ENCODE results near the gene DPEP2. TPM values are rescaled to one million over a fixed set of nuclear protein-coding genes. Genes with fewer than 3 reads are reported as not detected.
A peak's percentile ranks its signal among the peaks of the same experiment; 100 is the strongest.

Gene DPEP2
- total and polyA plus RNA-seq, 2 of the 13 experiments (the other 11 are each of a cell fraction or from before 2014, with no cell fraction given) = 0.18 TPM; not detected in 1

DNA sequence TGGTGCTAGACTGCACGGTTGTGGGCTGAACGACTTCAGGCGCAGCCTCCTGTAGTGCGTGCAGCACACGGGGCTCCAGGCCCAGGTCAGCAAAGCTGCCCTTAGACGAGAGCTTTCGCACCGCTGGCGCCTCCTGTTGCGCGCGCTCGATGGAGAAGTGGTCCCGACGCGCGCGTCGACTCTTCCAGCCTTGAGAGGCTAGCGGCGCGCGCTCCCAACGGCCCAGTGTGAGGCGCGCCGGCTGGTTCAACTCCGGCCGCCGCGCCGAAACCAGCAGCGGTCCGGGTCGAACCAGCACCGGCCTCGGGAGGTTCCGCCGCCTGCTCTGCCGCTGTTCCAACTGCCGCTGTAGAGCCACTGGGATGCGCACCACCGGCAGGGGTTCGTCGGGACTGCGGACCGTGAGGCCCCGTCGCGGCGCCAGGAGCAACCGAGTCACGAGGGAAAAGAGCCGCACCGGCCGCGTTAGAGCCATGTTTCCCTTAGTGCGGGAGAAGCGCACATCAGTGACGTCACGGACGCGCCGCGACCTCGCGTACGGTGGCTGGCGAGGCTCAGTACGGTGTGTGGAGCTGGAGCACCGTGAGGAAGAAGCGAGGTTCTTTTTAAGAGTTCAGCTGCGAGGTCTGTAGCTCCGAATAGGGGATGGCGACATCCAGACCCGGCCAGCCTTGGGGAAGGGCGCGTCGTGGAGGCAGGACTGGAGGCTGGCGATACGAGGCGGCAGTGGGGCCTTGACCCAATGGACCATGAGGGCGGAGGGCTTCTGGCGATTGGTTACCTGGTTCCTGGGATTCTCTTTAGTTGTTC, 23.6 kb upstream of the DPEP2 start, which contains the start of the genes DDX28 and DUS2 (continued):
- TF ChIP-seq KIAA2018 (CRISPR knock-in tag; IDR thresholded peaks at IDR 0.05; ENCODE audit: borderline replicate concordance) = no peak
- TF ChIP-seq LCORL (IDR thresholded peaks at IDR 0.05) = no peak
- peak; percentile 81 for TF ChIP-seq LCORL (CRISPR knock-in tag; IDR thresholded peaks at IDR 0.05)
- TF ChIP-seq THAP7 (CRISPR knock-in tag; IDR thresholded peaks at IDR 0.05) = peak; percentile 97; the same call in 1 of the 2 replicates
- peak; percentile 92 for TF ChIP-seq ZNF34 (CRISPR knock-in tag; IDR thresholded peaks at IDR 0.05; ENCODE audit: borderline replicate concordance)
- TF ChIP-seq ZNF557 (CRISPR knock-in tag; IDR thresholded peaks at IDR 0.05) = no peak
- no peak for TF ChIP-seq ZNF10 (CRISPR knock-in tag; IDR thresholded peaks at IDR 0.05; ENCODE audit: borderline replicate concordance, low read depth)
- TF ChIP-seq GABPA (IDR thresholded peaks at IDR 0.05; ENCODE audit: low read depth, low read length) = no peak
- 0 out of 2 replicates have a peak, but pooled peaks have one; percentile 40 for TF ChIP-seq GABPA (CRISPR knock-in tag; IDR thresholded peaks at IDR 0.05; ENCODE audit: low read depth)
- TF ChIP-seq, protein P1, sequence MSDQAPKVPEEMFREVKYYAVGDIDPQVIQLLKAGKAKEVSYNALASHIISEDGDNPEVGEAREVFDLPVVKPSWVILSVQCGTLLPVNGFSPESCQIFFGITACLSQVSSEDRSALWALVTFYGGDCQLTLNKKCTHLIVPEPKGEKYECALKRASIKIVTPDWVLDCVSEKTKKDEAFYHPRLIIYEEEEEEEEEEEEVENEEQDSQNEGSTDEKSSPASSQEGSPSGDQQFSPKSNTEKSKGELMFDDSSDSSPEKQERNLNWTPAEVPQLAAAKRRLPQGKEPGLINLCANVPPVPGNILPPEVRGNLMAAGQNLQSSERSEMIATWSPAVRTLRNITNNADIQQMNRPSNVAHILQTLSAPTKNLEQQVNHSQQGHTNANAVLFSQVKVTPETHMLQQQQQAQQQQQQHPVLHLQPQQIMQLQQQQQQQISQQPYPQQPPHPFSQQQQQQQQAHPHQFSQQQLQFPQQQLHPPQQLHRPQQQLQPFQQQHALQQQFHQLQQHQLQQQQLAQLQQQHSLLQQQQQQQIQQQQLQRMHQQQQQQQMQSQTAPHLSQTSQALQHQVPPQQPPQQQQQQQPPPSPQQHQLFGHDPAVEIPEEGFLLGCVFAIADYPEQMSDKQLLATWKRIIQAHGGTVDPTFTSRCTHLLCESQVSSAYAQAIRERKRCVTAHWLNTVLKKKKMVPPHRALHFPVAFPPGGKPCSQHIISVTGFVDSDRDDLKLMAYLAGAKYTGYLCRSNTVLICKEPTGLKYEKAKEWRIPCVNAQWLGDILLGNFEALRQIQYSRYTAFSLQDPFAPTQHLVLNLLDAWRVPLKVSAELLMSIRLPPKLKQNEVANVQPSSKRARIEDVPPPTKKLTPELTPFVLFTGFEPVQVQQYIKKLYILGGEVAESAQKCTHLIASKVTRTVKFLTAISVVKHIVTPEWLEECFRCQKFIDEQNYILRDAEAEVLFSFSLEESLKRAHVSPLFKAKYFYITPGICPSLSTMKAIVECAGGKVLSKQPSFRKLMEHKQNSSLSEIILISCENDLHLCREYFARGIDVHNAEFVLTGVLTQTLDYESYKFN (CRISPR knock-in tag; conservative IDR thresholded peaks at IDR 0.05) = peak; percentile 56
- peak; percentile 80 for TF ChIP-seq MEF2D (CRISPR knock-in tag; IDR thresholded peaks at IDR 0.05)
- TF ChIP-seq RAD21 (CRISPR knock-in tag; IDR thresholded peaks at IDR 0.05) = peak; percentile 38; the same call in 1 of the 2 replicates
- TF ChIP-seq FOXJ3 (CRISPR knock-in tag; IDR thresholded peaks at IDR 0.05; ENCODE audit: borderline replicate concordance) = peak; percentile 71; the same call in 1 of the 2 replicates
- no peak for TF ChIP-seq SOX6 (IDR thresholded peaks at IDR 0.05)
- TF ChIP-seq SOX6 (CRISPR knock-in tag; IDR thresholded peaks at IDR 0.05) = peak; percentile 75
- TF ChIP-seq ZNF230 (CRISPR knock-in tag; IDR thresholded peaks at IDR 0.05) = 0 out of 2 replicates have a peak, but pooled peaks have one; percentile 74
- peak; percentile 100 for TF ChIP-seq PHF20 (CRISPR knock-in tag; IDR thresholded peaks at IDR 0.05)
- no peak for TF ChIP-seq SMARCC2 (IDR thresholded peaks at IDR 0.05)

Data from HepG2 (cell line).